Measurements from ENCODE around the gene CPXM1. TPM values are rescaled to one million over a fixed set of nuclear protein-coding genes. Genes with fewer than 3 reads are reported as not detected.

The CPXM1 gene
- polyA plus RNA-seq, 2 donors, result 0.28 to 2.5 TPM

- Histone ChIP-seq H3K9me3 (ENCODE audit: control insufficient read depth in 2 of 2, insufficient read depth in 1 of 2, low read depth in 1 of 2, low read length in 1 of 2) (no peaks in the 10 kb centered on the region), H3K4me3 (ENCODE audit: low read depth in 1 of 2, low read length in 2 of 2) (no peak overlapping the region), H3K36me3 (ENCODE audit: control insufficient read depth in 2 of 2, insufficient read depth in 2 of 2, low read length in 1 of 2) (no peaks in the 10 kb centered on the region), H3K27me3 (ENCODE audit: control insufficient read depth in 1 of 2, insufficient read depth in 2 of 2, low read length in 2 of 2) (peaks cover 3% of the 10 kb centered on the region in 2 donors), H3K4me1 (ENCODE audit: control insufficient read depth in 2 of 2, insufficient read depth in 2 of 2, low read length in 1 of 2) (no peaks in the 10 kb centered on the region), H3K27ac (ENCODE audit: low read depth in 2 of 2, low read length in 1 of 2) (no peak overlapping the region)
- WGBS, 2 donors, result 85 to 89% methylated on average over 4 of the region's 4 CpGs
These were observed 26.2 kb upstream of the CPXM1 start for GRCh38 chr20:2826655-2827054.

- H3K9me3 ChIP-seq (ENCODE audit: control insufficient read depth in 2 of 2, insufficient read depth in 1 of 2, low read depth in 1 of 2, low read length in 1 of 2), result no peaks in the 10 kb centered on the region
- peaks cover 0 to 2% of the 10 kb centered on the region in 2 donors for H3K4me1 ChIP-seq (ENCODE audit: control insufficient read depth in 2 of 2, insufficient read depth in 2 of 2, low read length in 1 of 2)
- H3K27me3 ChIP-seq (ENCODE audit: control insufficient read depth in 1 of 2, insufficient read depth in 2 of 2, low read length in 2 of 2), result peaks cover 3 to 11% of the 10 kb centered on the region in 2 donors
- 79 to 85% methylated on average over 2 of the region's 2 CpGs for WGBS, 2 donors
- no peak overlapping the region for H3K27ac ChIP-seq (ENCODE audit: low read depth in 2 of 2, low read length in 1 of 2)
- H3K4me3 ChIP-seq (ENCODE audit: low read depth in 1 of 2, low read length in 2 of 2), result no peak overlapping the region
- no peaks in the 10 kb centered on the region for H3K36me3 ChIP-seq (ENCODE audit: control insufficient read depth in 2 of 2, insufficient read depth in 2 of 2, low read length in 1 of 2)
These were observed 25.3 kb upstream of the CPXM1 start for GRCh38 chr20:2825761-2826160.

GRCh38 chr20:2822073-2822472, 21.6 kb upstream of the CPXM1 start:
- no peak overlapping the region for H3K4me3 ChIP-seq (ENCODE audit: low read depth in 1 of 2, low read length in 2 of 2)
- WGBS, 2 donors, result 26 to 44% methylated on average over 4 to 5 of the region's 5 CpGs
- no peaks in the 10 kb centered on the region for H3K36me3 ChIP-seq (ENCODE audit: control insufficient read depth in 2 of 2, insufficient read depth in 2 of 2, low read length in 1 of 2)
- peaks cover 0 to 2% of the 10 kb centered on the region in 2 donors for H3K4me1 ChIP-seq (ENCODE audit: control insufficient read depth in 2 of 2, insufficient read depth in 2 of 2, low read length in 1 of 2)
- H3K9me3 ChIP-seq (ENCODE audit: control insufficient read depth in 2 of 2, insufficient read depth in 1 of 2, low read depth in 1 of 2, low read length in 1 of 2), result no peaks in the 10 kb centered on the region
- H3K27ac ChIP-seq (ENCODE audit: low read depth in 2 of 2, low read length in 1 of 2), result no peak overlapping the region
- peaks cover 3 to 9% of the 10 kb centered on the region in 2 donors for H3K27me3 ChIP-seq (ENCODE audit: control insufficient read depth in 1 of 2, insufficient read depth in 2 of 2, low read length in 2 of 2)

- Histone ChIP-seq H3K4me1 (ENCODE audit: control insufficient read depth in 2 of 2, insufficient read depth in 2 of 2, low read length in 1 of 2) (peaks cover 0 to 2% of the 10 kb centered on the region in 2 donors), H3K27me3 (ENCODE audit: control insufficient read depth in 1 of 2, insufficient read depth in 2 of 2, low read length in 2 of 2) (peaks cover 0 to 9% of the 10 kb centered on the region in 2 donors), H3K9me3 (ENCODE audit: control insufficient read depth in 2 of 2, insufficient read depth in 1 of 2, low read depth in 1 of 2, low read length in 1 of 2) (no peaks in the 10 kb centered on the region), H3K36me3 (ENCODE audit: control insufficient read depth in 2 of 2, insufficient read depth in 2 of 2, low read length in 1 of 2) (no peaks in the 10 kb centered on the region), H3K27ac (ENCODE audit: low read depth in 2 of 2, low read length in 1 of 2) (no peak overlapping the region), H3K4me3 (ENCODE audit: low read depth in 1 of 2, low read length in 2 of 2) (no peak overlapping the region)
- 14 to 15% methylated on average over 51 to 68 of the region's 68 CpGs for WGBS, 2 donors
These were observed 20.8 kb upstream of the CPXM1 start for GRCh38 chr20:2820896-2821869.

GRCh38 chr20:2820084-2820895, 19.9 kb upstream of the CPXM1 start:
- WGBS, 2 donors, result 50 to 62% methylated on average over 32 of the region's 32 CpGs
- H3K4me3 ChIP-seq (ENCODE audit: low read depth in 1 of 2, low read length in 2 of 2), result no peak overlapping the region
- peaks cover 0 to 9% of the 10 kb centered on the region in 2 donors for H3K27me3 ChIP-seq (ENCODE audit: control insufficient read depth in 1 of 2, insufficient read depth in 2 of 2, low read length in 2 of 2)
- peaks cover 0 to 2% of the 10 kb centered on the region in 2 donors for H3K4me1 ChIP-seq (ENCODE audit: control insufficient read depth in 2 of 2, insufficient read depth in 2 of 2, low read length in 1 of 2)
- no peak overlapping the region for H3K27ac ChIP-seq (ENCODE audit: low read depth in 2 of 2, low read length in 1 of 2)
- H3K36me3 ChIP-seq (ENCODE audit: control insufficient read depth in 2 of 2, insufficient read depth in 2 of 2, low read length in 1 of 2), result no peaks in the 10 kb centered on the region
- no peaks in the 10 kb centered on the region for H3K9me3 ChIP-seq (ENCODE audit: control insufficient read depth in 2 of 2, insufficient read depth in 1 of 2, low read depth in 1 of 2, low read length in 1 of 2)

- Histone ChIP-seq H3K27ac (ENCODE audit: low read depth in 2 of 2, low read length in 1 of 2) (no peak overlapping the region), H3K27me3 (ENCODE audit: control insufficient read depth in 1 of 2, insufficient read depth in 2 of 2, low read length in 2 of 2) (peaks cover 0 to 9% of the 10 kb centered on the region in 2 donors), H3K4me1 (ENCODE audit: control insufficient read depth in 2 of 2, insufficient read depth in 2 of 2, low read length in 1 of 2) (peaks cover 0 to 2% of the 10 kb centered on the region in 2 donors), H3K9me3 (ENCODE audit: control insufficient read depth in 2 of 2, insufficient read depth in 1 of 2, low read depth in 1 of 2, low read length in 1 of 2) (no peaks in the 10 kb centered on the region), H3K4me3 (ENCODE audit: low read depth in 1 of 2, low read length in 2 of 2) (no peak overlapping the region), H3K36me3 (ENCODE audit: control insufficient read depth in 2 of 2, insufficient read depth in 2 of 2, low read length in 1 of 2) (no peaks in the 10 kb centered on the region)
- 78 to 83% methylated on average over 7 of the region's 7 CpGs for WGBS, 2 donors
These were observed 17.6 kb upstream of the CPXM1 start for GRCh38 chr20:2817891-2818595.

GRCh38 chr20:2817341-2817726, 16.9 kb upstream of the CPXM1 start:
- peaks cover 0 to 2% of the 10 kb centered on the region in 2 donors for H3K4me1 ChIP-seq (ENCODE audit: control insufficient read depth in 2 of 2, insufficient read depth in 2 of 2, low read length in 1 of 2)
- H3K4me3 ChIP-seq (ENCODE audit: low read depth in 1 of 2, low read length in 2 of 2), result no peak overlapping the region
- no peaks in the 10 kb centered on the region for H3K36me3 ChIP-seq (ENCODE audit: control insufficient read depth in 2 of 2, insufficient read depth in 2 of 2, low read length in 1 of 2)
- H3K27ac ChIP-seq (ENCODE audit: low read depth in 2 of 2, low read length in 1 of 2), result no peak overlapping the region
- 93% methylated on average over 2 of the region's 2 CpGs for WGBS, 2 donors
- no peaks in the 10 kb centered on the region for H3K9me3 ChIP-seq (ENCODE audit: control insufficient read depth in 2 of 2, insufficient read depth in 1 of 2, low read depth in 1 of 2, low read length in 1 of 2)
- peaks cover 0 to 9% of the 10 kb centered on the region in 2 donors for H3K27me3 ChIP-seq (ENCODE audit: control insufficient read depth in 1 of 2, insufficient read depth in 2 of 2, low read length in 2 of 2)

- H3K4me1 ChIP-seq (ENCODE audit: control insufficient read depth in 2 of 2, insufficient read depth in 2 of 2, low read length in 1 of 2), result peaks cover 0 to 2% of the 10 kb centered on the region in 2 donors
- H3K36me3 ChIP-seq (ENCODE audit: control insufficient read depth in 2 of 2, insufficient read depth in 2 of 2, low read length in 1 of 2), result no peaks in the 10 kb centered on the region
- 82 to 83% methylated on average over 18 to 20 of the region's 20 CpGs for WGBS, 2 donors
- H3K27ac ChIP-seq (ENCODE audit: low read depth in 2 of 2, low read length in 1 of 2), result no peak overlapping the region
- no peaks in the 10 kb centered on the region for H3K9me3 ChIP-seq (ENCODE audit: control insufficient read depth in 2 of 2, insufficient read depth in 1 of 2, low read depth in 1 of 2, low read length in 1 of 2)
- no peak overlapping the region for H3K4me3 ChIP-seq (ENCODE audit: low read depth in 1 of 2, low read length in 2 of 2)
- H3K27me3 ChIP-seq (ENCODE audit: control insufficient read depth in 1 of 2, insufficient read depth in 2 of 2, low read length in 2 of 2), result peaks cover 0 to 9% of the 10 kb centered on the region in 2 donors
These were observed 16.3 kb upstream of the CPXM1 start for GRCh38 chr20:2816583-2817340.

Data from esophagus (tissue), 2 donors.